Measurements from ENCODE around the gene OR10H4. TPM values are rescaled to one million over a fixed set of nuclear protein-coding genes. Genes with fewer than 3 reads are reported as not detected.

The OR10H4 gene
- total and polyA plus RNA-seq, 5 donors from 2014 or later = not detected

GRCh38 chr19:15911599-15912235, 37.1 kb upstream of the OR10H4 start:
- Mint-ChIP-seq H3K4me1 (peaks cover 0 to 4% (median 1%) of the 10 kb centered on the region in 4 donors), H3K4me3 (no peak overlapping the region), H3K27ac (no peak overlapping the region), H3K36me3 (no peaks in the 10 kb centered on the region), H3K9me3 (peaks cover 2 to 12% (median 5%) of the 10 kb centered on the region in 7 donors), H3K27me3 (peaks cover 55% of the 10 kb centered on the region)
- DNase-seq = no peak
- Histone ChIP-seq H3K9me3 (ENCODE audit: control insufficient read depth in 2 of 2, low read length in 2 of 2) (peaks cover 9 to 11% of the 10 kb centered on the region in 2 experiments), H3K27me3 (ENCODE audit: control insufficient read depth, insufficient read depth, low read length) (peaks cover 43% of the 10 kb centered on the region), H3K27ac (ENCODE audit: insufficient read depth, low read length, poor library complexity, severe bottlenecking) (no peak overlapping the region), H3K4me3 (ENCODE audit: low read depth, low read length) (no peak overlapping the region), H3K4me1 (ENCODE audit: control insufficient read depth, insufficient read depth, low read length, poor library complexity, severe bottlenecking) (no peaks in the 10 kb centered on the region), H3K36me3 (ENCODE audit: control insufficient read depth, insufficient read depth, low read length) (no peaks in the 10 kb centered on the region)
- ATAC-seq (ENCODE audit: low read depth in 2 of 2) = no peak

GRCh38 chr19:15913384-15913783, 35.4 kb upstream of the OR10H4 start:
- H3K9me3 Mint-ChIP-seq = peaks cover 0 to 8% (median 6%) of the 10 kb centered on the region in 7 donors
- Histone ChIP-seq H3K36me3 (ENCODE audit: control insufficient read depth, insufficient read depth, low read length) (no peaks in the 10 kb centered on the region), H3K4me1 (ENCODE audit: control insufficient read depth, insufficient read depth, low read length, poor library complexity, severe bottlenecking) (no peaks in the 10 kb centered on the region), H3K27ac (ENCODE audit: insufficient read depth, low read length, poor library complexity, severe bottlenecking) (no peak overlapping the region), H3K9me3 (ENCODE audit: control insufficient read depth in 2 of 2, low read length in 2 of 2) (peaks cover 9 to 11% of the 10 kb centered on the region in 2 experiments), H3K4me3 (ENCODE audit: low read depth, low read length) (no peak overlapping the region), H3K27me3 (ENCODE audit: control insufficient read depth, insufficient read depth, low read length) (peaks cover 39% of the 10 kb centered on the region)
- no peaks in the 10 kb centered on the region for H3K36me3 Mint-ChIP-seq
- no peak for DNase-seq
- H3K27ac Mint-ChIP-seq = no peak overlapping the region
- ATAC-seq (ENCODE audit: low read depth in 2 of 2) = no peak
- peaks cover 0 to 4% (median 1%) of the 10 kb centered on the region in 4 donors for H3K4me1 Mint-ChIP-seq
- H3K27me3 Mint-ChIP-seq = peaks cover 53% of the 10 kb centered on the region
- no peak overlapping the region for H3K4me3 Mint-ChIP-seq

- Mint-ChIP-seq H3K4me1 (peaks cover 0 to 4% (median 1%) of the 10 kb centered on the region in 4 donors), H3K36me3 (no peaks in the 10 kb centered on the region), H3K4me3 (no peak overlapping the region), H3K27ac (no peak overlapping the region), H3K27me3 (peaks cover 51% of the 10 kb centered on the region), H3K9me3 (peaks cover 0 to 8% (median 6%) of the 10 kb centered on the region in 7 donors)
- Histone ChIP-seq H3K36me3 (ENCODE audit: control insufficient read depth, insufficient read depth, low read length) (no peaks in the 10 kb centered on the region), H3K27ac (ENCODE audit: insufficient read depth, low read length, poor library complexity, severe bottlenecking) (no peak overlapping the region), H3K4me1 (ENCODE audit: control insufficient read depth, insufficient read depth, low read length, poor library complexity, severe bottlenecking) (no peaks in the 10 kb centered on the region), H3K4me3 (ENCODE audit: low read depth, low read length) (no peak overlapping the region), H3K9me3 (ENCODE audit: control insufficient read depth in 2 of 2, low read length in 2 of 2) (peaks cover 9 to 11% of the 10 kb centered on the region in 2 experiments), H3K27me3 (ENCODE audit: control insufficient read depth, insufficient read depth, low read length) (peaks cover 36% of the 10 kb centered on the region)
- ATAC-seq (ENCODE audit: low read depth in 2 of 2) (no peak), DNase-seq (no peak)
Measured at GRCh38 chr19:15913830-15914229, 35.0 kb upstream of the OR10H4 start.

- Mint-ChIP-seq H3K27me3 (peaks cover 47% of the 10 kb centered on the region), H3K27ac (no peak overlapping the region), H3K4me3 (no peak overlapping the region), H3K4me1 (peaks cover 0 to 5% (median 3%) of the 10 kb centered on the region in 4 donors), H3K36me3 (no peaks in the 10 kb centered on the region), H3K9me3 (peaks cover 0 to 8% (median 6%) of the 10 kb centered on the region in 7 donors)
- no peaks in the 10 kb centered on the region for H3K4me1 ChIP-seq (ENCODE audit: control insufficient read depth, insufficient read depth, low read length, poor library complexity, severe bottlenecking)
- H3K9me3 ChIP-seq (ENCODE audit: control insufficient read depth in 2 of 2, low read length in 2 of 2) = peaks cover 9 to 11% of the 10 kb centered on the region in 2 experiments
- peaks cover 28% of the 10 kb centered on the region for H3K27me3 ChIP-seq (ENCODE audit: control insufficient read depth, insufficient read depth, low read length)
- no peak overlapping the region for H3K27ac ChIP-seq (ENCODE audit: insufficient read depth, low read length, poor library complexity, severe bottlenecking)
- DNase-seq = no peak
- no peaks in the 10 kb centered on the region for H3K36me3 ChIP-seq (ENCODE audit: control insufficient read depth, insufficient read depth, low read length)
- no peak overlapping the region for H3K4me3 ChIP-seq (ENCODE audit: low read depth, low read length)
- ATAC-seq (ENCODE audit: low read depth in 2 of 2) = no peak
Measured at GRCh38 chr19:15915109-15915508, 33.7 kb upstream of the OR10H4 start.

- Mint-ChIP-seq H3K36me3 (no peaks in the 10 kb centered on the region), H3K4me3 (no peak overlapping the region), H3K27me3 (peaks cover 25% of the 10 kb centered on the region), H3K4me1 (peaks cover 0 to 5% (median 0%) of the 10 kb centered on the region in 4 donors), H3K9me3 (peaks cover 0 to 8% (median 3%) of the 10 kb centered on the region in 7 donors), H3K27ac (no peak overlapping the region)
- Histone ChIP-seq H3K36me3 (ENCODE audit: control insufficient read depth, insufficient read depth, low read length) (no peaks in the 10 kb centered on the region), H3K27ac (ENCODE audit: insufficient read depth, low read length, poor library complexity, severe bottlenecking) (no peak overlapping the region), H3K4me1 (ENCODE audit: control insufficient read depth, insufficient read depth, low read length, poor library complexity, severe bottlenecking) (no peaks in the 10 kb centered on the region), H3K9me3 (ENCODE audit: control insufficient read depth in 2 of 2, low read length in 2 of 2) (peaks cover 9 to 11% of the 10 kb centered on the region in 2 experiments), H3K4me3 (ENCODE audit: low read depth, low read length) (no peak overlapping the region), H3K27me3 (ENCODE audit: control insufficient read depth, insufficient read depth, low read length) (peaks cover 15% of the 10 kb centered on the region)
- no peak for ATAC-seq (ENCODE audit: low read depth in 2 of 2)
- DNase-seq = no peak
Measured at GRCh38 chr19:15919243-15919642, 29.6 kb upstream of the OR10H4 start.

GRCh38 chr19:15922021-15922420, 26.8 kb upstream of the OR10H4 start:
- Mint-ChIP-seq H3K4me1 (peaks cover 0 to 5% (median 0%) of the 10 kb centered on the region in 4 donors), H3K9me3 (peaks cover 0 to 2% (median 0%) of the 10 kb centered on the region in 7 donors), H3K27me3 (peaks cover 20% of the 10 kb centered on the region), H3K36me3 (no peaks in the 10 kb centered on the region), H3K27ac (no peak overlapping the region), H3K4me3 (no peak overlapping the region)
- Histone ChIP-seq H3K4me3 (ENCODE audit: low read depth, low read length) (no peak overlapping the region), H3K27ac (ENCODE audit: insufficient read depth, low read length, poor library complexity, severe bottlenecking) (no peak overlapping the region), H3K27me3 (ENCODE audit: control insufficient read depth, insufficient read depth, low read length) (peaks cover 7% of the 10 kb centered on the region), H3K36me3 (ENCODE audit: control insufficient read depth, insufficient read depth, low read length) (no peaks in the 10 kb centered on the region), H3K4me1 (ENCODE audit: control insufficient read depth, insufficient read depth, low read length, poor library complexity, severe bottlenecking) (no peaks in the 10 kb centered on the region), H3K9me3 (ENCODE audit: control insufficient read depth in 2 of 2, low read length in 2 of 2) (no peaks in the 10 kb centered on the region)
- ATAC-seq (ENCODE audit: low read depth in 2 of 2) (no peak), DNase-seq (no peak)

GRCh38 chr19:15923702-15924101, 25.1 kb upstream of the OR10H4 start:
- ATAC-seq (ENCODE audit: low read depth in 2 of 2) (no peak), DNase-seq (no peak)
- H3K9me3 Mint-ChIP-seq = peaks cover 0 to 1% (median 0%) of the 10 kb centered on the region in 7 donors
- Histone ChIP-seq H3K27ac (ENCODE audit: insufficient read depth, low read length, poor library complexity, severe bottlenecking) (no peak overlapping the region), H3K9me3 (ENCODE audit: control insufficient read depth in 2 of 2, low read length in 2 of 2) (no peaks in the 10 kb centered on the region), H3K36me3 (ENCODE audit: control insufficient read depth, insufficient read depth, low read length) (no peaks in the 10 kb centered on the region), H3K27me3 (ENCODE audit: control insufficient read depth, insufficient read depth, low read length) (peaks cover 7% of the 10 kb centered on the region), H3K4me1 (ENCODE audit: control insufficient read depth, insufficient read depth, low read length, poor library complexity, severe bottlenecking) (no peaks in the 10 kb centered on the region), H3K4me3 (ENCODE audit: low read depth, low read length) (no peak overlapping the region)
- no peak overlapping the region for H3K4me3 Mint-ChIP-seq
- H3K27ac Mint-ChIP-seq = no peak overlapping the region
- no peaks in the 10 kb centered on the region for H3K36me3 Mint-ChIP-seq
- H3K27me3 Mint-ChIP-seq = peaks cover 16% of the 10 kb centered on the region
- peaks cover 0 to 5% (median 0%) of the 10 kb centered on the region in 4 donors for H3K4me1 Mint-ChIP-seq

GRCh38 chr19:15926484-15926883, 22.3 kb upstream of the OR10H4 start:
- Mint-ChIP-seq H3K27me3 (peaks cover 9% of the 10 kb centered on the region), H3K9me3 (peaks cover 0 to 4% (median 0%) of the 10 kb centered on the region in 7 donors), H3K36me3 (peaks cover 4% of the 10 kb centered on the region), H3K27ac (no peak overlapping the region), H3K4me1 (no peaks in the 10 kb centered on the region), H3K4me3 (no peak overlapping the region)
- ATAC-seq (ENCODE audit: low read depth in 2 of 2) = no peak
- Histone ChIP-seq H3K27me3 (ENCODE audit: control insufficient read depth, insufficient read depth, low read length) (peaks cover 7% of the 10 kb centered on the region), H3K9me3 (ENCODE audit: control insufficient read depth in 2 of 2, low read length in 2 of 2) (no peaks in the 10 kb centered on the region), H3K4me1 (ENCODE audit: control insufficient read depth, insufficient read depth, low read length, poor library complexity, severe bottlenecking) (no peaks in the 10 kb centered on the region), H3K4me3 (ENCODE audit: low read depth, low read length) (no peak overlapping the region), H3K27ac (ENCODE audit: insufficient read depth, low read length, poor library complexity, severe bottlenecking) (no peak overlapping the region), H3K36me3 (ENCODE audit: control insufficient read depth, insufficient read depth, low read length) (no peaks in the 10 kb centered on the region)
- no peak for DNase-seq
